Stimulated activated CD4-positive, alpha-beta T cell treated with anti-CD3 and anti-CD28 coated beads, TNF-alpha, amount 100 ng/mL, for 4 hours (primary cell): ENCODE data around the gene BABAM2.
"Not testable (repeated sequence)": the region's sequence is repeated elsewhere in the genome, so short reads cannot be mapped to it uniquely, and the experiment has no call there.

Source experiments
- DNase-seq, 3 experiments: peaks; one replicate each; pipeline ENCODE4 v3.0.0-alpha.2; 2020; ENCODE audit warnings: low read depth in 3 of 3

BABAM2 gene

GRCh38 chr2:27946530-27947060, 56.1 kb downstream of the BABAM2 start:
- DNase-seq, result no peak

GRCh38 chr2:27952070-27952469, 61.5 kb downstream of the BABAM2 start:
- no peak for DNase-seq

- no peak for DNase-seq
Observed at GRCh38 chr2:27953077-27953476, 62.5 kb downstream of the BABAM2 start.

GRCh38 chr2:27954221-27954673, 63.7 kb downstream of the BABAM2 start:
- DNase-seq, result no peak

GRCh38 chr2:27954771-27955383, 64.3 kb downstream of the BABAM2 start:
- DNase-seq, result peak in 2 of 3 experiments; percentile 5 to 13

GRCh38 chr2:27955384-27956161, 65.0 kb downstream of the BABAM2 start:
- DNase-seq, result no peak

- DNase-seq, result no peak
Observed at GRCh38 chr2:27956888-27957287, 66.4 kb downstream of the BABAM2 start.

GRCh38 chr2:27958711-27959378, 68.3 kb downstream of the BABAM2 start:
- DNase-seq, result no peak

- DNase-seq, result no peak
Observed at GRCh38 chr2:27959496-27959895, 69.0 kb downstream of the BABAM2 start.

- no peak for DNase-seq
Observed at GRCh38 chr2:27960237-27960912, 69.8 kb downstream of the BABAM2 start.

- DNase-seq, result no peak
Observed at GRCh38 chr2:27962006-27962405, 71.5 kb downstream of the BABAM2 start.

GRCh38 chr2:27963472-27963871, 72.9 kb downstream of the BABAM2 start:
- DNase-seq, result no peak

GRCh38 chr2:27964067-27964466, 73.5 kb downstream of the BABAM2 start:
- DNase-seq, result no peak

GRCh38 chr2:27965841-27966240, 75.3 kb downstream of the BABAM2 start:
- DNase-seq, result no peak

GRCh38 chr2:27966466-27966865, 75.9 kb downstream of the BABAM2 start:
- DNase-seq, result no peak

- DNase-seq, result no peak
Observed at GRCh38 chr2:27967076-27967475, 76.5 kb downstream of the BABAM2 start.

GRCh38 chr2:27968045-27968444, 77.5 kb downstream of the BABAM2 start:
- DNase-seq, result not testable (repeated sequence)

GRCh38 chr2:27968957-27969356, 78.4 kb downstream of the BABAM2 start:
- not testable (repeated sequence) for DNase-seq

GRCh38 chr2:27972311-27972710, 81.8 kb downstream of the BABAM2 start:
- no peak for DNase-seq

GRCh38 chr2:27973592-27973991, 83.1 kb downstream of the BABAM2 start:
- no peak for DNase-seq

GRCh38 chr2:27976308-27976707, 85.8 kb downstream of the BABAM2 start:
- no peak for DNase-seq

GRCh38 chr2:27977731-27978312, 87.3 kb downstream of the BABAM2 start:
- no peak for DNase-seq
